HG03460 (cell line): ENCODE measurements around the gene PTPRE.

Experiments used
- ATAC-seq: cut with Tn5 transposase; IDR thresholded peaks from one replicate; pipeline ENCODE4 v1.9.1; 2021; ENCODE audit not compliant: unreplicated experiment

Gene PTPRE

DNA sequence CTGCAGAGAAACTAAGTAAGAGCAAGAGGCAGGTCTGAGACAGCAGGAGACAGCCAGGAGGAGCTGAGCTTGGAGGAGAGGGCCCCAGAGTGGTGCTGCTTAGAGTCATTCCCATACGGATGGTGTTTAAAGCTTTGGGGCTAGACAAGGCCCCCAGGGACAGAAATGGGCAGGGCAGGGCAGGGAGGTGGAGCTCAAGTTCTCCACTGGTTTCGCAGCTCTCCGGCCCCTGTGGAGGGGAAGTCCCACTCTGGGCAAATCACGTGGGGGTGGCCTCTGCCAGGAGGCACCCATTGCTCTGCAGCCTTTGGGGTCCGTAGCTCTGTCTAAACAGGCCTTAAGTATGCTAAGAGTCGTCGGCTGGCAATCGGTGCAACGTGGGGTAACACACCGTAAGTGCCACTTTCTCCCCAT is 1.0 kb upstream of the PTPRE start:
- ATAC-seq = no peak

DNA sequence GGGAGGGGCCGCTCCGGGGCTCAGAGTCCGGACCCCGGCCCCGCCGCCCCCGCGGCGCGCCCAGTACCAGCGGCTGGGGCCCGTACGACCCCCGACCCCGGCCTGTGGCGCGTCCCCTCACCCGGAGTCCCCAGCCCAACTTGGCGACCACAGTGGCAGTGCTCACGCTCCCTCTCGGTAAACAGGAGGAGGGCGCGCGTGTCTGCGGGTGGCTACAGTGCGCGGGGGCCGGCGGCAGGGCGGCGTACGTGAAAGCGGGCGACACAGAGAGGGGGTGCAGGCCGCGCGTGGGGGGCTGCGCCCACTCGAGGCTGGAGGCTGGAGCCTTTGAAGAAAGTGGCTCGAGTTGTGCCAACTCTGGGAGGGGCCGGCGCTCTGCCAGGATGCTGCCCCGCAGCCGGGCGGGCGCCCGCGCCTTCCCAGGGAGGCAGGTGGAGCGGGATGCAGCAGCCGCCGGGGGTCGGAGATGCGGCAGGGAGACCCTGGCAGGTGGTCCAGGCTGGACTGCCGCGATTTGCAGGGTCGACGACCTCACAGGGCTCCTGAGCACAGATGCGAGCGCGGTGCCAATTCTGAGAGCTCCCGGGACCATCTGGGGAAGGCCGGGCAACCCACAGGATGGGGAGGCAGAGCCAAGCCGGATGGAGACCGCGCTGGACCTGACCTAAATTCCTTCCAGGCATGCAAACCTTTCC is 655 bp downstream of the PTPRE start:
- no peak for ATAC-seq

DNA sequence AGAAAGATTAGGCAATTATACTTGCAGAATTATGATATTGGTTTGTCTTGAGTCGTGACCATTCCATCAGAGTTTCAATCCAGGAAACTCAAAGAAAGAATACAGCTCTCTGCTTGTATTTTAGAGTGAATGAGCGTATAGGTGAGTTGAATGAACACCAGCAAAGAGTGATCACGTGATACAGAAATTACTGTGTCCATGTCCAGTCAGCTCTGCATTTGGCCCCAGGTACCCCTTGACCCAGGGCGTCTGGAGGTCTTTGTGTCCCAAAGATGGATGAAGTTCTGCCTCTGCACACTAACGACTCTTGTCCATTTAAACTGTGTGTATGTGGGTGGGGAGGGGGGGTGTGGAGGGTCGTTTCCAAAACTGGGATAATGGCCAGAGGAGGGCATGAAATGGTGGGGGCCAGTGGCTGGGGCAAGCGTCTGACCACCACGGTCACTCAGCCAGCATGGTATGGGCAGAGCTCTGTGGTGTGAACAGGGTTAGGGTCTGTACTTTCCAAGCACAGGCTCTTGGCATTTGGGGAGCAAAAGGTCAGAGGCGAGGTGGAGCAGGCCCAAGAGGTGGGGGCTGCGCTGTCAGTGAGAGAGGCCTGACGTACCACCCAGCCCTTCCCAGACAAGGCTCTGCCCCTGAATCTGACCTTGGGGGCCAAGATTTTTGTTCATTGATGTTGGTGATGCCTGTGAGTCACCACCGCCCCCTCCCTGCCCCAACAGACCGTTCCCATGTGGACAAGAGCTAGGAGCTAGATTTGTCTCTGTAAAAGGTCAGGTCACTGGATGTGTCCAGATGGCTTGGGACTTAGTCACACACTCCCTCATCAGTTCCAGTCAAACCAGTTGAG is 1.4 kb downstream of the PTPRE start:
- ATAC-seq = no peak

DNA sequence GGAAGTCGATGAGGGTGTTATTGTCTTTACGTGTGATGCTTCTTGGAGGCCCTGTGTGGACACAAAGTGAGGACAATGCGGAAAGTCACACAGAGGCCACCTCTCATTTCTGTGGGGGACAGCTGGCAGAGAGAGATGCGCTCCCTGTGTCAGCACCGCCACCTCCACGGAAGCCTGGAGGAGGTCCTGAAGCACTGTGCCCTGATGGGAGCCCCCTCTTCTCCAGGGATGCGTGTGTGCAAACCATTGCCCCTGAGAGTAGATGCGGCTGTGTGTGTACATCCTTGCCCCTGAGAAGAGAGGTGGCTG is 2.0 kb downstream of the PTPRE start:
- ATAC-seq = no peak

DNA sequence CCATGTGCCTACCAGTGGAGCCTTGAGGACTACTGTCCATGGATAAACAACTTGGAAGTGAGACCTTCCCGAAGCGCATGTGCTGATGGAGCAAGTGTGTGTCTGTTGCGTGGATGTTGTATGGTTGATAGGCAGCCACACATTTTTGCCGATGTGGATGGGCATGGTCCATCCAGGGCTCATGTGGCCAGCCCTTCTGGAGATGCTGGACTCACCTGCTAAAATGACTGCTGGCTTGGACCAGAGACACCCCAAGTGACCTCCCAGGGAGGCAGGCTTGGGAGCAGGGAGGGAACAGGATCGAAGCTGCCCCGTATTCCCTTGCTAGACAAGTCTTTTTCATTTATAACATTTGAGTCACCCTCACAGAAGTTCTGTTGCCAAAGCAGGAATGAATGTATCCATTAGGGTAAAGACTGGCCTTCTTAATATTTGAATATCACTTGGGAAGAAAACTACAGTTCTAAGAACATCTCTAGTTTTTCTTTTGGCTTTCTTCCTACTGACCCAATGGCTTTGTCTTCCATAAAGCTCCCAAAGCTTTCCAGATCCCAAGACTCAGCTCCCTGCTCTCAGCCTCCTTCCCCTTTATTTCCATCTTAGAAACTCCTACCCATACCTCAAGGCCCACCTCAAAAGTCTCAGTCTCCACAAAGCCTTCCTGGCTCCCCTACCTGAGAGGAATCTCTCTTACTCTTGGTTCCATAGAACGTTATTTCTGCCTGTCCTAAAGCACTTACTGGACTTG is 3.0 kb downstream of the PTPRE start:
- ATAC-seq = no peak

DNA sequence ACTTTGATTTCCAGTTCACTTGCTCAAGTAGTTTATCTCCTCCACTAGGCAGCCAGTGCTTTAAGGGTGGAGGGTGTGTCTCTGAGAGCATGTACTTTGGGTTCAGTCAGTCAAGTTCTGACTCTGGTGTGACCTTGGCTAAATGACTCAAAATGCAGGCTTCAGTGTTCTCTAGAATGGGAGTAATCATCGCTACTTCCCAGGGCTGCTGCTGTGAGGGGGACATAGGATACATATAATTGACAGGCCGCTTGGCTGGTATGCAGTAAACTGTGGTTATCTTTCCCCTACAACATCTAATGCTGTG is 3.5 kb downstream of the PTPRE start:
- no peak for ATAC-seq

DNA sequence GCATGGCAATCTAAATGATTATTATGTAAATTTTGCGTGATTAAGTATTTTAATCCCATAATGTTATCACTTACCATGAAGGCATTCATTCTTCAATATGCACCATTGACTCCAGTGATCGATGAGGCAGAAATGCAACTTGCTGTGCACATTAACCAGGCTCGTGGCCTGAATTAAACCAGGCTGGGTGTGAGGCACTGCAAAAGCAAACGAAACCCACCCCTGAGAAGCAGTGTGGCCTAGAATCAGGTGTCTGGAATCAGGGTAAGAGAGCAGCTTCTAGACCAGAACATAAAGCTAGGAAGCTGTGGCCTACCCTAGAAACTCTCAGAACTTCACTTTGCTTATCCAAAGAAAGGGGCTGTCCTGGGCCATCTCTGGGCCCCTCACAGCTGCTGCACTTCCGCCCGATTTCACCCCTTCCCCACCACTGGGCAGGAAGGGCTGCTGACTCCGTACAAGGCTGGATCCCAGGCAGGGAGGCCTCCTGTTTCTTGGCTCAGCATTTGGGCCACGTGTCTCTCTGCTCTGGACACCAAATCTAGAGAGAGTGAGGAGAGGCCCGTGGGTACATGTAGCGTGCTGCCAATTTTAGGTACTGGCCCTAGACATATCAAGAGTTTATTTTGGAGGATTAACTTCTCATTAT is 4.4 kb downstream of the PTPRE start:
- no peak for ATAC-seq

DNA sequence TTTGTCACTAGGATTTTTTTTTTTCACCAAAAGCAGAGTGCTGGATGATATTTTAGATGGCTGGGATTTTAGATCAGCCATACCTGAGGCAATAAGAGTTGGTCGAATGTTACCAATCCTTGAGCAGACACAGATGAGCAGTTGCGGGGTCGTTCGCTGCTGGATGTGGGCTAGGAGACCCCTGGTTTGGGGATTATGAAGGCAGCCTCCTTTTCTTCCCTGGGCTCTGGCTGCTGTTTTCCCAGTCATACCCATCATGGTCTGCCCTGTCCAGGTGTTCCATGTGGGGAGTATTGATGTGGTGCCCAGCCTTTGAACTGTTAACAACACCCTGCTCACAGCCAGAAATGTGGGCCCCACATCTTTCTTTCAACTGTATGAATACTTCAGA is 5.0 kb downstream of the PTPRE start:
- no peak for ATAC-seq

DNA sequence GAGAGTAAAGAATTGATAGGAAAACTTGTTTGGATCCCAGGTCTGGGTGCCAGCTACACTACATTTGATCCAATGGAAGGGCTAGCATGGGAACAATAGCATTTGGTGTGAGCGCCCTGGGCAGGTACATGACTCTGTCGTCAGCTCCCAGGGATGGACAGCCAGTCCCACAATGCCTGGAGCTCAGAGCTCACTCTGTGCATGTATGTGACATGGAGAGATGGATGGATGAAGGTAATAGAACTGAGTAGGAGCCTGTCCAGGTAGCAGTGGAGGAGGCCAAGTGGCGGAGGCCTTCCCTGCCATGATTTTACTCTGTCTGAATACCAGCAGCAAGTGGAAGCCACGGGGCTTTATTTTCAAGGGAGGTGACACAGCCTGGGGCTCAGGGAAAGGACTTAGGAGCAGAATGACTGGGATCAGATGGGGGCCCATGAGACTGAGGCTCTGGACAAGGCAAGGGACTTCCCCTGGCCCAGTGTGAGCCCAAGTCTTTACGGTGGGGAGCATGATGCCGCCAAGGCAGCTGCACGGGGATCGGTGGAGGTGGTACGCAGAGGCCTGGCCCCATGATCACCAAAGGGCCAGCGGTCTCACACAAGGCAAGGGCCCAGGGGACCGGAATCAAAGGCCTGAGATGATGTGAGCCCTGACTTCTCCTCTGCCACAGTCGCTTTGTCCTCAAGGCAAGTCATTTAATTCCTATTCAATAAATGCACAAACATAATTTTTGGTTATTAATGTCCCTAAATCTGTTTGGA is 5.9 kb downstream of the PTPRE start:
- ATAC-seq = no peak

DNA sequence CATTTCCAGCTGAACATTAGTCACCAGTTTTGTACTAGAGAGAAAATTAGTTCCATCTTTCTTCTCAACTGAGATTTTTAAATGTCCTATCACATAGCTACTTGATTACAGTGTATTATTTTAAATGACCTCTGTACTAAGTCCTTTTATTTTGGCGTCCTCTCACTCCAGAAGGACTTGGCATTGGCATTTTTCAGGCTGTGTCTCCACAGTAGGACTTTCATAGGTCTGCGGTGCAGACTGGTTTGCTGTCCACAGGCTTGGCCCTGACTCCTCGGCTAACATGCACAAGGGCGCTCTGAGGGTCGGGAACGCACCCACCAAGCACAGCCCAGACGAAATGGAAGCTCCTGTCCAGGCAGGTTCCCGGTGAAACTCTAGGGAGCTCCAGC is 6.5 kb downstream of the PTPRE start:
- no peak for ATAC-seq

DNA sequence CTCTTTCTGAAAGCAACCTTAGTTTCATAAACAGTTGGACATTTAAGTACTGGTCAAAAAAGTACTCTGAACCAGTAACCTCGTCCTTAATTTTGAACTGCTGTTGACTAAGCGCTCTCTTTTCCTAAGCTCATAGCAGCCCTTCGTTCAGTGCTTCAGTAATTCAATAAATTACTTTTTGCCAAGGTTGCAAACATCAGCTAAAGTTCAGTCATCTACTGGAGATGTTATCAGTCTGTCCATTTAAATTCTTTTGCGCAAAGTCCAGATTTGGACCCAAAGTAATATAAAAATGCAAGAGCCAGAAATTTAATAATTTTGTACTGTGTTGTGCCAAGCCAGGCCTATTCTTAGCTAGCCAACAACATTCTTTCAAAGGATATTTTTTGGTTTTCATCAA is 8.4 kb downstream of the PTPRE start:
- ATAC-seq = no peak

DNA sequence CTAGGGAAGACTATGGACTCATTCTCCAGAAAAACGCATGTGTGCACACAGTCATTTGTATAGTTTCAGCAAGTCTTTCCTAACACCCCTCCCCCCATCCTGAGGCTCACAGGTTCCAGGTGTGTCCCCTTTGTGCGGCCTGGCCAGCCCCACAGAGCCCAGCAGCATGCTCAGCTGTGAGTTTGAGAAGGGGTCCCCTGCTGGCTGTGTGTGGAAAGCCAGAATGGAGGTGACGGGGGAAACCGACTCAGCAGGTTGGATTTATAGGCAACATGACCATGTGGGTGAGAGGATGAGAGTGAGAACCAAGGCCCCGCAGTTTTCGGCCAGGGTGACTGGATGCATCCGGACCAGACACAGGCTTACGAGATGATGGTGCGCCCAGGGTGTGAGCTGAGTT is 9.9 kb downstream of the PTPRE start:
- no peak for ATAC-seq

DNA sequence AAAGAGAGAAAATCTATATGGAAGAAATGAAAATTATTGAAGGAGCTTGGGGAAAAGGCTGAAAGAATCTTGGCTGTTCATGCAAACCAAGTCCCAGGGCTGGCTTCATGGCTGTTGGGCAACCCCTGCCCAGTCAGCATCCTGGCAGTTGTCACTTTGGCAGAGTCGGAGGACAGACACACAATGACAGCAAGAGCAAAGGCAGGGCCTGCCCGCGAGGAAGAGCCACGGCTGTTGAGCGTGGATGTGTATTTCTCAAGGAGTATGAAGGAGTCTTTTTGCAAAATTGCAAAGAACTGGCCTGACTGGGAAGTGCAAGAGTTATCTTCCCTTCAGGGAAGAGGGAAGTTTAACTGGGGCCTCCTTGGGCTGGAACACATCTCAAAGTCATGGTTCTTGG is 11.7 kb downstream of the PTPRE start:
- ATAC-seq = no peak

DNA sequence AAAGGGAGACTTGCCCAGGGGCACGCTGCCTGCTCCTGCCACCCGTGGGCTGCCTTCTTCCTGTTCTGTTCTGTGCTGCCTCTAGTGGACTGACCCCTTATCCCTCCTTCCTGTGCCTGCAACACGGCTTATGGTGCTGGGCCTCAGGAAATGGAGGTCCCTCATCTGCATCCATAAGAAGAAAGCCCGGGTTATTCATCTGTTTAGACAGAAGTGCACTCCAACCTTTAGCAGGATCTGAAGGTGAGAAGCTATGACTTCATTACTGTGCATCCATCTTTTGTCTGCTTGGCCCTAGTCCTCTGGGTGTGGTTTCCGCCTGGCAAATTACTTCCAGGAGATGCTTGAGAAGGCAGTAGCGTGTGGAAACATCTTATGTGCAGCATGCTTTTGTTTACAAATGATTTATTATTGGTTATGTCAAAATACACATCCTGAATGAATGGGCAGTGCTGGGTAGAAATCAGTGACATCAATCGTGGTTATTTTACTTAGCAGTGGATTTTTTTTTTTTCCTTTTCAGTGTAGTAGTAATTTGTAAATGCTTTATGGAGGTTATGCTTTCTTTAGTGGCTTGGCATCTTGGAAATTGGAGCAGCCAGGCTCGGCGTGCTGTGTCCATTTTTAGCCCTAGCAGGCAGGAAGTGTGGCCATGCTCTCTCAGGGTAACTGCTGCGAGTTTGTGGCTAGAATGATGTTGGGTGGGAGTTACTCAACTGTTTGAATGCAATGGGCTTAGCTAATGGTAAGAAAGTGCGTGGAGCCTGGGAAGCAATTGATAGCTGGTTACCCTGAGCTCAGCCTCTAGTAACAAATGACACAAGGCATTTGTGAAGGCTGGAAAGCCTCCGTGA is 12.7 kb downstream of the PTPRE start:
- ATAC-seq = no peak

DNA sequence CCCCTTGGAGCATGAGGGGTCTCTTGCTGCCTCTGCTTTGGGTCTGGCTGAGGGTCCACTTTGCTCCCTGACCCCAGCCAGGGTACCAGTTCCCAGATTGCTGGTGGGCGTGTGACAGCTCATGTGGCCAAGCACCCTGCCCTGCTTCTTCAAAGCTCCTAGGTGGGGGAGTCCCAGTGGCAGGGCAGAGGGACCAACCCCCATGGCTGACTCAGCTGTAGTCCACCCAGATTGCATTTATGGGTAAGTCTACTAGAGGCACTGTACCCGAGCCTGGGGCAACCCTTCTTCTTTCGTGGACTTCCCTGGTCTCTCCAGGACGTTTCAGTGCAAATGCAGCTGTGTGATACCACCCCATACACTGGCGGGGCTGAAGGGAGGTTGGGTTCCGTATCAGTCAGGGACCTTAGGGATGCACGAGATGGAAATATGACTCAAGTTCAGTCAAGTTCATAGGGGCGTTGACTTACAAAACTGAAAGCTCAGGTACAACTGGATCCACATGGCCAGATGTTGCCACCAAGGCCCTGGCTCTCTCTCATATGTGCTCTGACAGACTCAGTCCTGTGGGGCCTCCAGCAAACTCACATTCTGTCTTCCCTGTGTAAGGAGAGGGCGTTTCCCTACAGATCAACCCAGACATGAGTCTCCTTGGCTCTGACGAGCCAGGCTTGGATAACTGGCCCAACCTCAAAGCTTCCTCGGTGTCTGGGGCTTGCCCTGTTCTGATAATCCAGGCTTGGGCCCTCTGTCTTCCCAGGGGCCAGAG is 13.6 kb downstream of the PTPRE start:
- no peak for ATAC-seq

DNA sequence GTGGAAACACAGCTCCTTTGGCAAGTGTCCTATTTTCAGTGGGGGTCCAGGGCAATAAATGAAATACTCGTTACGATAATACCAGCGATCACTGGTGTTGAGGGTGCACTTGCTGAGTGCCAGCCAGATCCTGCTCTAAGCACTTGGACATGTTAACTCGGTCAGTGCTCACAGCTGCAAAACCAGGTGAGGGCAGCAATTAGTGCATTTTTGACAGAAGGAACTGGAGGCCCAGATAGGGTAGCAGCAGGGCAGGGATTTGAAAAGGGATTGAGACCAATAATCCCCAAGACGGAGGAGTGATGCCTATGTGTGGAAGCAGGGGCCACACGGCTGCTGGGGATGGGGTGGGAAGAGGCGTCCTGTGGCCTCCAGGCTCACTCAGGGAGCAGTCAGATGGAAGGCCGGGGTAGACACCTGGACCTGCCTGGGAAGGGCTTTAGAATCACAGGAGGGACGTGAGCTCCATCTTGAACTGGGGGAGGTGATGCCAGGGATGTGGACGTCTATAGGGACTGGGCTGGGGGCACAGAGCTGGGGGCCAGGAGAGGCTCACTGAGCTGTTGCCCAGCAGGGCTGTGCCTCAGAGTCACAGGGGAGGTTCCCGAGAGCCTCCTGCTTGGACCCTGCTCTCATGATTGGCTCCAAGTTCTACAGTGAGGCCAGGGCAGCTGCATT is 14.3 kb downstream of the PTPRE start:
- no peak for ATAC-seq

DNA sequence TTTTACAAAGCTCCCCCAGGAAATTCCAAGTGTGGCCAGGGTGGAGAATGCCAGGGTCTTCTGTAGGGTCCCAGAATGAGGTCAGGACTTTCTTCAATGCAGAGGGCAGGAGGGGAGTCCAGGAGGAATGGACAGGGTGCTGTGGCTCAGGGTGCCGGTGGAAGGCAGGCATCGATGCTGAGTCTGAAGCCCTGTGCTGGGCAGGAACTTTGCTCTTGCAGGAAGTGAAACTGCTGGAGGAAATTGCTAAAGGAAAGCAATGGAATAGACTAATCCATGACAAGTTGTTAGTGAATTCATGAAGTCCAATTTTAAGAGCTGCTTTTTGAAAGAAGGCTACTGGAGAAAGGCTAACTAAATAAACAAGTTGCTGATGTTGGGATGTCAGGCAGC is 14.8 kb downstream of the PTPRE start:
- no peak for ATAC-seq

DNA sequence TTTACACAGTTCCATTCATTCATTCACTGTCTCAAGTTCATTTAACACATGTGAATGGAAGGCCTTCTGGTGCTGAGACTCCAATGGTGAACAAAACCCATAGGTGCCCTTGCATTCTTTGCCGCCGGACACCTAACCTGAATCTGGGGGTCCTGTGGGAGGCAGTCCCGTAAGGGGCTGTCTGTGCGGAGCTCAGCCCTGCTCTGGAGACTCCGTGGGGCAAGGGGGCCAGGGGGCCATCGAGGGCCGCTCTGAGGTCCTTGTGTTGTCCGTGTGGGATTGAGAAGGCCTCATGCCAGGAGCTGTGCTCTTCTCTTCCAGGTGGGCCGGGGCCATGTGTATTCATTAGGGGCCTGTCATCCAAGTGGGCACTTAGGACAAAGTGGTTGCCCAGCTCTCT is 15.3 kb downstream of the PTPRE start:
- ATAC-seq = no peak
